Mesothelial cell of epicardium (in vitro differentiated cells): ENCODE measurements around the gene RBMS1. TPM values are rescaled to one million over a fixed set of nuclear protein-coding genes. Genes with fewer than 3 reads are reported as not detected.

Experiments used
- DNase-seq, 2 experiments: peaks; one replicate each; pipeline ENCODE4 v3.0.0; 2021; ENCODE audit warnings: low spot score in 2 of 2; ENCODE audit not compliant: unreplicated experiment in 2 of 2
- H3K27ac Mint-ChIP-seq: 2 replicates; pipeline ENCODE4 v1.8.0; 2021; ENCODE audit warnings: mixed read lengths
- H3K27me3 Mint-ChIP-seq: 2 replicates; pipeline ENCODE4 v1.8.0; 2021; ENCODE audit warnings: low read depth, mixed read lengths
- H3K36me3 Mint-ChIP-seq: 2 replicates; pipeline ENCODE4 v1.8.0; 2021; ENCODE audit warnings: mixed read lengths
- H3K4me1 Mint-ChIP-seq: 2 replicates; pipeline ENCODE4 v1.8.0; 2021; ENCODE audit warnings: mixed read lengths
- H3K4me3 Mint-ChIP-seq: 2 replicates; pipeline ENCODE4 v1.8.0; 2021; ENCODE audit warnings: mild to moderate bottlenecking, moderate library complexity, mixed read lengths
- H3K9me3 Mint-ChIP-seq: 2 replicates; pipeline ENCODE4 v1.8.0; 2021; ENCODE audit warnings: mixed read lengths
- CTCF ChIP-seq: fragments of 200-600 bp; sonication (generic); IDR thresholded peaks from one replicate; pipeline ENCODE4 v1.5.0; 2021; ENCODE audit warnings: antibody characterized with exemption; ENCODE audit not compliant: unreplicated experiment
- total RNA-seq: library from RNA; stranded (reverse); gene quantifications from 3 replicates; pipeline ENCODE4 v1.2.1, GENCODE V29; 2021

Gene RBMS1
- total RNA-seq, 1 donor from 2014 or later = 128 TPM

DNA sequence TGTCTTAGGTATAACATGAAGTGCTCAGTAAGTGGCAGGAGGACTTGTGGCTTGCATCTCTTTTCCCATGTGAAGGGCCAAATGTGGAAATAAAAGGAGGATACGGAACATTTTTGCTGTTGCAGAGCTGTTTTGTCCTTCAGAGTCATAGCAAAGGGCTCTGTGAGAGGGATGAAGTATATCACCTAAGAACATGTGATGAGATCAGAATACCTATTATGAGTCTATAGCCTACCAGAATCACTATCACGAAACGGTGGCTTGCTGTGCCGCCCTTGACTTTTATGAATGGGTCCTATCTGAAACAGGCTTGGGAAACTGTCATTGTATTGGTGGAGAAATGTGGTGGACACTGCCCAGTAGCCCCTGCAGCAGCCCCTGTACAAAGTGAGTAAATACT, 226.6 kb downstream of the RBMS1 start:
- Mint-ChIP-seq H3K4me3 (no peak overlapping the region), H3K4me1 (peaks cover 44% of the 10 kb centered on the region), H3K27ac (no peak overlapping the region), H3K36me3 (no peaks in the 10 kb centered on the region), H3K9me3 (no peaks in the 10 kb centered on the region), H3K27me3 (no peaks in the 10 kb centered on the region)
- no peak for DNase-seq
- no peak for TF ChIP-seq CTCF

DNA sequence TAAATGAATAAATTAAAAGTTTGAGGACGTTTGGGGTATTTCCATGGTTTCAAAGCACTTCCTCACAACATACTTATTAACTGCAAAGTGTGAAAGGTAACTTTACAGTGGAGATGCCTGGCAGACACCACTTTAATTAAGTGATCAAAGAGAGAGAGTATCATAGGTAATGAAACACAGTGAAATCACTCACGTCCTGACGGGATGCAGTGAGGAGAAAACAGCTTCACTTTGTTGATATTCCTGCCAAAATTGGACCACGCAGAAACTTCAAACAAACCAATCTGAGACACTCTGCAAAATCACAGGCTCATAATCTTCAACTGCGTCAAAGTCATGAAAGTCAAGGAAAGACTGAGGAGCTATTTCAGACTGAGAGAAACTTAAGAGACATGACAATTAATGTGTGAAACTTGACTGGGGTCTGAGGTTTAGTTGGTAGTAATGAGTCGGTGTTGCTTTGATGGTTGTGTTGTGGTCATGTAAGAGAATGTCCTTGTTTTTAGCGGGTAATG, 227.5 kb downstream of the RBMS1 start:
- Mint-ChIP-seq H3K36me3 (no peaks in the 10 kb centered on the region), H3K9me3 (no peaks in the 10 kb centered on the region), H3K27ac (peak overlapping the region; percentile 54), H3K27me3 (no peaks in the 10 kb centered on the region), H3K4me3 (no peak overlapping the region), H3K4me1 (peaks cover 40% of the 10 kb centered on the region)
- no peak for TF ChIP-seq CTCF
- no peak for DNase-seq

- Mint-ChIP-seq H3K4me1 (peaks cover 24% of the 10 kb centered on the region), H3K27me3 (no peaks in the 10 kb centered on the region), H3K36me3 (no peaks in the 10 kb centered on the region), H3K4me3 (no peak overlapping the region), H3K9me3 (peaks cover 7% of the 10 kb centered on the region), H3K27ac (no peak overlapping the region)
- no peak for DNase-seq
- TF ChIP-seq CTCF = no peak
Observed at GRCh38 chr2:160264308-160264707, 229.3 kb downstream of the RBMS1 start.

- H3K4me3 Mint-ChIP-seq = no peak overlapping the region
- DNase-seq = no peak
- TF ChIP-seq CTCF = no peak
- no peaks in the 10 kb centered on the region for H3K36me3 Mint-ChIP-seq
- no peaks in the 10 kb centered on the region for H3K27me3 Mint-ChIP-seq
- H3K9me3 Mint-ChIP-seq = peaks cover 8% of the 10 kb centered on the region
- peaks cover 23% of the 10 kb centered on the region for H3K4me1 Mint-ChIP-seq
- no peak overlapping the region for H3K27ac Mint-ChIP-seq
Observed at GRCh38 chr2:160261732-160262131, 231.9 kb downstream of the RBMS1 start.

- H3K9me3 Mint-ChIP-seq = peaks cover 8% of the 10 kb centered on the region
- H3K27ac Mint-ChIP-seq = peak overlapping the region; percentile 90
- no peaks in the 10 kb centered on the region for H3K27me3 Mint-ChIP-seq
- peaks cover 34% of the 10 kb centered on the region for H3K4me1 Mint-ChIP-seq
- TF ChIP-seq CTCF = no peak
- no peaks in the 10 kb centered on the region for H3K36me3 Mint-ChIP-seq
- no peak overlapping the region for H3K4me3 Mint-ChIP-seq
- no peak for DNase-seq
Observed at GRCh38 chr2:160258492-160258805, 235.2 kb downstream of the RBMS1 start.
